Skeletal muscle satellite cell (primary cell): Measurements from ENCODE around the gene PDZD2.
"Not testable (repeated sequence)": the region's sequence is repeated elsewhere in the genome, so short reads cannot be mapped to it uniquely, and the experiment has no call there.

Source experiments
- H3K27me3 ChIP-seq: 2 replicates; pipeline ENCODE4 v1.7.0; 2013; ENCODE audit warnings: low read length; ENCODE audit not compliant: control insufficient read depth, insufficient read depth
- H3K36me3 ChIP-seq: 2 replicates; pipeline ENCODE4 v1.7.0; 2013; ENCODE audit warnings: mild to moderate bottlenecking, control low read depth, low read length; ENCODE audit not compliant: insufficient read depth
- H3K4me1 ChIP-seq: 2 replicates; pipeline ENCODE4 v1.7.0; 2013; ENCODE audit warnings: low read length; ENCODE audit not compliant: control insufficient read depth, insufficient read depth
- H3K4me2 ChIP-seq: 2 replicates; pipeline ENCODE4 v1.7.0; 2013; ENCODE audit warnings: mild to moderate bottlenecking, low read length
- H3K4me3 ChIP-seq: 2 replicates; pipeline ENCODE4 v1.7.0; 2013; ENCODE audit warnings: low read length
- H3K9ac ChIP-seq: 2 replicates; pipeline ENCODE4 v1.7.0; 2013; ENCODE audit warnings: mild to moderate bottlenecking, low read depth, low read length, moderate library complexity
- H3K9me3 ChIP-seq: replicated peaks from 2 replicates; pipeline ENCODE4 v1.7.0; 2013; ENCODE audit warnings: mild to moderate bottlenecking, control low read depth, low read length

The PDZD2 gene

DNA sequence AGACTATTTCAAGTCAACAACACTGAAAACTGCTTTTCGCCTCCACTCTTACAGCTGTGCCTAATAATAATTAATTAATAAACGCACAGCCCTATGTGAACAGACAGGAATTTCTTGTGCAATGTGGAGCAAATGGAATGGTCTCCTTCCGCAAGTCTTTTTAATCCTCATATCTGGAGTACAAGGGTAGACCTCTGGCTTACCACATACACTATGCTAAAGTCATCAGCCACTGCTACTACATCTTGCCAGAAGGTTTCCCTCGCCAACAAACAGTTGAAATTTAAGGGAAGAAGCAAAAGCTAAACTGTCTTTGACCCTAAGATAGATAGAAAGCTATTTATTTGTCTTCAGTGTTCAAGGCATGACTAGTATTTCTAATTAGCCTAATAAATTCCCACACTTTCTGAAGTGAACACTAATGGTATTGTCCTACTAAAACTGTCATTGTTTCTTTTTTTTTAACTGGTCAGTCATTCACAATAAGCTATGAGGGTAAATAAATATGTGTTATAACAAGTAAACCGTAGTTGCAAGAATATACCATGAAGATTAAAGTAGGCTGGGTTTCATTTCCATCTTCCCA is 471.3 kb downstream of the PDZD2 start:
- Histone ChIP-seq H3K27me3 (no peaks in the 10 kb centered on the region), H3K9me3 (no peaks in the 10 kb centered on the region), H3K4me3 (no peak overlapping the region), H3K4me2 (no peak overlapping the region), H3K9ac (no peak overlapping the region), H3K36me3 (peaks cover 57% of the 10 kb centered on the region), H3K4me1 (no peaks in the 10 kb centered on the region)

DNA sequence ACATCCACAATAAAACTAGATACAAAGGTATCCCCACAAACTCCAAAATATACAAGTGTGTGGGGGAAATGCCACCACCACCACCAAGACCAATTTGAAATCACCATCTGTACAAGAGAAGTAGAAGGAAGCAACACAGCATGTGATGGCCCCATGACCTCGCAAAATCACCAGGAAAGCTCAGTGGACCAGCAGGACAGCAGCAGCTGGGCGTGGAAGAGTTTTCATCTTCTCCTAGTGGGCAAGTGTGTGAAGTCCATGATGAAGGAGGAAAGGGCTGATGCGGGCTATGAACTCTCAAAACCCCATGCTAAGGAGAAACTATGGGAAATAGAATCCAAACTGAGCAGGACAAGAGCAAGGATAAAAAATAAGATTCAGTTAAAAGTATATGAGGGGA is 477.1 kb downstream of the PDZD2 start:
- H3K9me3 ChIP-seq, result no peaks in the 10 kb centered on the region
- H3K4me3 ChIP-seq, result no peak overlapping the region
- H3K4me2 ChIP-seq, result no peak overlapping the region
- peaks cover 6% of the 10 kb centered on the region for H3K4me1 ChIP-seq
- H3K27me3 ChIP-seq, result no peaks in the 10 kb centered on the region
- H3K36me3 ChIP-seq, result peaks cover 33% of the 10 kb centered on the region
- H3K9ac ChIP-seq, result no peak overlapping the region

DNA sequence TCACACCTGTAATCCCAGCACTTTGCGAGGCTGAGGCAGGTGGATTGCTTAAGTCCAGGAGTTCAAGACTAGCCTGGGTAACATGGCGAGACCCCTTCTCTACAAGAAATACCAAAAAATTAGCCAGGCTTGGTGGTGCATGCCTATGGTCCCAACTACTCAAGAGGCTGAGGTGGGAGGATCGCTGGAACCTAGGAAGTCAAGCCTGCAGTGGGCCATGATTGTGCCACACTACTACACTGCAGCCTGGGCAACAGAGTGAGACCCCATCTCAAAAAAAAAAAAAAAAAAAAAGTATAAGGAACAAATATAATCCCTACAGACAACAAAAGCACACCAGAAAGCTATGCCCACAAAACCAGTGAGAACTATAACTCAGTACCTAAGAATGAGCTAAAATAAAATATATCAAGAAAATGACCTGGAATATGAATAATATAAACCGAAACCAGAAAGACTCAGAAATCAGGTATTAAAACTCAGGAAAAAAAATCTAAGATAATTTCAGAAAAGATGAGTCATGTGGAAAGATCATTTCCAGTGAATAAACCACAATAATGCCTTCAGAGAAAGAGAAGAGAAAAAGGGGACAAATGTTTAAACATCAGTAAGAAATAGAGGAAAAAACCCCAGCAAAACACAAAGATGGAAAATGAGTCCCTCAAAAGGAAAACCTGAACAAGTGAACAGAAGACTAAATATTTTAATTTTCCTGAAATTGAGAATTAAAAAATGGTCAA is 477.8 kb downstream of the PDZD2 start:
- no peak overlapping the region for H3K9ac ChIP-seq
- no peak overlapping the region for H3K4me3 ChIP-seq
- peaks cover 6% of the 10 kb centered on the region for H3K4me1 ChIP-seq
- H3K27me3 ChIP-seq, result no peaks in the 10 kb centered on the region
- H3K9me3 ChIP-seq, result no peaks in the 10 kb centered on the region
- peaks cover 35% of the 10 kb centered on the region for H3K36me3 ChIP-seq
- H3K4me2 ChIP-seq, result no peak overlapping the region

DNA sequence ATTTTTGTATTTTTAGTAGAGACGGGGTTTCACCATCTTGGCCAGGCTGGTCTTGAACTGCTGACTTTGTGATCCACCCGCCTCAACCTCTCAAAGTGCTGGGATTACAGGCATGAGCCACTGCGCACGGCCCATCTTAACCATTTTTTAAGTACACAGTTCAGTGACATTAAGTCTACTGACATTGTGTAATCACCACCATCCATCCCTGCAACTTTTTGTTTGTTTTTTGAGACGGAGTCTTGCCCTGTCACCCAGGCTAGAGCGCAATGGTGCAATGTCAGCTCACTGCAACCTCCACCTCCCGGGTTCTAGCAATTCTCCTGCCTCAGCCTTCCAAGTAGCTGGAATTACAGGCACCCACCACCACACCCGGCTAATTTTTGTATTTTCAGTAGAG is 480.0 kb downstream of the PDZD2 start:
- H3K4me2 ChIP-seq, H3K4me3 ChIP-seq, H3K9ac ChIP-seq, H3K4me1 ChIP-seq, H3K9me3 ChIP-seq, H3K27me3 ChIP-seq: not testable (repeated sequence)
- H3K36me3 ChIP-seq, result peaks cover 42% of the 10 kb centered on the region

DNA sequence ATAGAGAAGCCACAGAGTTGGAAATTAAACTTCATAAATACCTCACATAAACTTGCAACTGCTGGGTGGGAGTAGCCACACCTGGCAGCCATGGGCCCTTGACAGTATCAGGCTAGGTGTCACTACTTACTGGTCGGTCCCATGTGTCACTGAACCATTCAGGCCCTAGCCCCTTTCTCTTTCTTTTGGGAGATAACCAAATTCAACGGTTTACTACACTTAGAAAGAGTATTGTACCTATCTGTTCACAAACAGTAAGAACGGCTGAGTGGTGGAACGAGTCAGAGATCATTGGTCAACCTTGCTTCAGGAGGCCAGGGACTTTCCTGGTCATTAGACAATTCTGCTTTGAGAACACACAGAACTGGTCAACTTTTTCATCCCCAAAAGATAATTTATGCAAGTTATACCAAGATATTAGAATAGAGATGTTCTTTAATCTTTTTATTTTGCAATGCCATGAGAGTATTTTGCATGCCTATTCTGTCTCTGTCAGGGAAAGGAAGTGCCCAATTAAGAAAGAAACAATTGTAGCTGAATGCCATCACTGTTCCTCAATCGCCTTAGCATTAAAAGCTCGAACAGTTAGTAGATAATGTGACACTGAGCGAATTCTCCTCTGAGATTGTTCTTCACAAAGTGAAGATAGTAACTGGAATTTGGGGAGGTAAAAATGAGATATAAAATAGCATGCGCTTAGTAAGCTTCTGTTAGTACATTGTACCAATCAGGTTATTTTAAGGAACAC is 484.3 kb downstream of the PDZD2 start:
- Histone ChIP-seq H3K9ac (no peak overlapping the region), H3K27me3 (no peaks in the 10 kb centered on the region), H3K4me2 (no peak overlapping the region), H3K4me3 (no peak overlapping the region), H3K36me3 (peaks cover 57% of the 10 kb centered on the region), H3K4me1 (no peaks in the 10 kb centered on the region), H3K9me3 (no peaks in the 10 kb centered on the region)

DNA sequence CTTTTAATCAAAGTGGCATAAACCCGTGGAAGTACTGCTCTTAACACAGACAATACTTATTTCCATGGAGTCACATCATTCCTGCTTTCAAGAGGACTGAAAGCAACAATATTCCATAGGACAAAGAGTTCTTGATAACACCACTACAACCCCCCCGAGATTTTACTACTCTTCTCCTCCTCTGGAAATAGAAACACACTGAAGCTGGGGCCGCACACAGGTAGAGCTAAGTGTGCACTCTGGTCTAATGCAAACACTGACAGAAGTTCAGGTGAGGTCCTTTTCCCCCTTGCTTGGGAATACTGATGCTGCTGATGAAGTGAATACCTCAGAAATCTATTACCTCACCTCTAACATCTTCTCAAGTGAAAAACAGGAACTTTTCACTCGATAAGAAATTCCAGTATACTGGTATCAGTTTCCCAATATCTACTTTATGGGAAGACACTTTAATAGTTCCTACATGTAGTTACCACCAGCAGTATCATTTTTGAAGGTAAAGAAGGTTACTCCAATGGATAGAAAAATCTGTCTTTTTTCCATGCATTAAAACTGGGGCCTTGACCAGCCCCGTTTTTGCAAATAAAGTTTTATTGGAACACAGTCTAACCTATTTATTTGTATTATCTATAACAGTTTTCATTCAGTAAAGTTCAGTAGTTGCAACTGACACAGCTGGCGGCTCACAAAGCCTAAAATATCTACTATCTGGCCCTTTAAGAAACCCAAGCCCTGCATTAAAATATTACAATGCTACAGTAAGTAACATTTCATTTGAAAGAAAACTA is 485.2 kb downstream of the PDZD2 start:
- H3K4me3 ChIP-seq, result no peak overlapping the region
- H3K4me1 ChIP-seq, result no peaks in the 10 kb centered on the region
- H3K9ac ChIP-seq, result no peak overlapping the region
- no peak overlapping the region for H3K4me2 ChIP-seq
- no peaks in the 10 kb centered on the region for H3K27me3 ChIP-seq
- peaks cover 61% of the 10 kb centered on the region for H3K36me3 ChIP-seq
- H3K9me3 ChIP-seq, result no peaks in the 10 kb centered on the region

DNA sequence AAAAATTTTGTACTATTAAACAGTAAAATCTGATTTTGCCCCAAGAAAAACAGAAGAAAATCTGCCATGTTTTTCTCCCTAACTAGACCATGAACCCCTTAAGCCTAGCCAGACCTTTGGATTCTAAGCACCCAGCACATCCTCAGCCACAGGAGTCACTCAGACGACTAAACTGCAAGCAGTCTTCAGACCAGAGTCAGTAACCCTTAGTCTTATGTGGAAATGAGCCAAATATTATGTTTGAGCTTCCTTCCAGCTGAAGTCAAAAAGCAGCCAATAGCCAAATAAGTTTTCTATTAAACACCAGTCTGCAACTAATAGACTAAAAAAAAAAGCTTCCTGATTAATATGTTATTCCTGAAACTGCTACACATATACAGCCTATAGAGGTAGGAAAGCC is 487.8 kb downstream of the PDZD2 start:
- no peak overlapping the region for H3K4me2 ChIP-seq
- no peaks in the 10 kb centered on the region for H3K27me3 ChIP-seq
- no peak overlapping the region for H3K4me3 ChIP-seq
- H3K36me3 ChIP-seq, result peaks cover 56% of the 10 kb centered on the region
- no peak overlapping the region for H3K9ac ChIP-seq
- H3K4me1 ChIP-seq, result peaks cover 2% of the 10 kb centered on the region
- H3K9me3 ChIP-seq, result no peaks in the 10 kb centered on the region

DNA sequence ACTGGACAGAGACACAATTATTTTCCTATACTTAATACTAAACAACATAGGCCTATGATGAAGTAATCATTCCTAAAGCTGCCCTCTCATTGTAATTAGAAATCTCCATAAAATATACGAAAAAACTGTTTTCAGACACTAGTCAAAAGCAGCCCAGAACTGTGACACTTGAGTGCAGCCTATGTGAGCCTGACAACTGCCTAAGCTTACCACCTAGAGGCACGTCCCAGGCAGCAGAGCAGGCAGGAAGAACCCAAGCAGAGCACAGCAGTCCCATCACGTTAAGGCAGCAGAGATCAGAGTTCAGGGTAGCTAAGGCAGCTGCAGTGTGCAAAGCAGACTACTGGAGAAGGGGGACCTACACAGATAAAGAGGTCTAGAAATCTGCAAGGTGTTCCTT is 488.8 kb downstream of the PDZD2 start:
- no peak overlapping the region for H3K9ac ChIP-seq
- no peak overlapping the region for H3K4me3 ChIP-seq
- H3K36me3 ChIP-seq, result peaks cover 50% of the 10 kb centered on the region

DNA sequence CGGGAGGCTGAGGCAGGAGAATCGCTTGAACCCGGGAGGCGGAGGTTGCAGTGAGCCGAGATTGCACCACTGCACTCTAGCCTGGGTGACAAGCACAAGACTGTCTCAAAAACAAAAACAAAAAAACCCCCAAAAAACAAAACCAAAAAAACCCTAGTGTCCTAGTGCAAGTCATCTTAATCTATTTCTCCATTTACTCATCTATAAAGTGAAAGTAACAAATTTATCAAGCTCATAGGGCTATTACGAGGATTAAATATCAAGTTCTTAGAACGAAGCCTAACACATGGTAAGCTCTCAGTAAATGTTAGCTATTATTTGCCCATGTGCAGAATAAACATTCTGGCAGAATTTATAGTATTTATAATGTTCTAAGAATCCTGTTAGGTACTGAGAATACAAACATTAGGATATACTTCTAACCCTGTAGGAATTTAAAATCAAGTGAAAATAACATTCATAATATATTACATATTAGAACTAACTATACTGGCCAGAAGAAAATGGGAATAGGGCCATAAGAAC is 490.2 kb downstream of the PDZD2 start:
- no peak overlapping the region for H3K4me3 ChIP-seq
- H3K27me3 ChIP-seq, result no peaks in the 10 kb centered on the region
- H3K36me3 ChIP-seq, result peaks cover 54% of the 10 kb centered on the region
- no peak overlapping the region for H3K4me2 ChIP-seq
- H3K9ac ChIP-seq, result no peak overlapping the region
- peaks cover 2% of the 10 kb centered on the region for H3K4me1 ChIP-seq
- H3K9me3 ChIP-seq, result no peaks in the 10 kb centered on the region

More for the DNA sequence above, 488.8 kb downstream of the PDZD2 start:
- no peak overlapping the region for H3K4me2 ChIP-seq
- H3K27me3 ChIP-seq, result no peaks in the 10 kb centered on the region
- H3K9me3 ChIP-seq, result no peaks in the 10 kb centered on the region
- H3K4me1 ChIP-seq, result peaks cover 2% of the 10 kb centered on the region

DNA sequence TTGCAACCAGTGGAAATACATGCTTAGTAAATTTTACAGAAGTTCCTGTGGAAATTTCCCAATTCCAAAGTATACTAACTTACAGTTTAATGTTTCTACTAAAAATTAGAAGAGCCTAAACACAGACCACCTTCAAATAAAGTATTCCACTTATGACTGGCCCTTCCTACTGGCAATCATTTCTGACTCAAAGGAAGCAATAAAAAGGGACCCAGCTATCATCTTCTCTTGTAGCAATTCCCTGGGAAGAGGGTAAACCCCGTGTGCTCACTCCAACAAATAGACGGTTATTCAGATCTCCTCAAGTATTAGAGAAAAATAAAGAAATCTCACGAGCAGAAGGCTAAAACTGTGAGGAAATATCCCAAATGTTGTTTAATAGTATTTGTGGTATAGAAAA is 491.9 kb downstream of the PDZD2 start:
- H3K9ac ChIP-seq, result no peak overlapping the region
- H3K4me3 ChIP-seq, result no peak overlapping the region
- no peaks in the 10 kb centered on the region for H3K9me3 ChIP-seq
- no peaks in the 10 kb centered on the region for H3K27me3 ChIP-seq
- H3K36me3 ChIP-seq, result peaks cover 60% of the 10 kb centered on the region
- peaks cover 2% of the 10 kb centered on the region for H3K4me1 ChIP-seq
- H3K4me2 ChIP-seq, result no peak overlapping the region

DNA sequence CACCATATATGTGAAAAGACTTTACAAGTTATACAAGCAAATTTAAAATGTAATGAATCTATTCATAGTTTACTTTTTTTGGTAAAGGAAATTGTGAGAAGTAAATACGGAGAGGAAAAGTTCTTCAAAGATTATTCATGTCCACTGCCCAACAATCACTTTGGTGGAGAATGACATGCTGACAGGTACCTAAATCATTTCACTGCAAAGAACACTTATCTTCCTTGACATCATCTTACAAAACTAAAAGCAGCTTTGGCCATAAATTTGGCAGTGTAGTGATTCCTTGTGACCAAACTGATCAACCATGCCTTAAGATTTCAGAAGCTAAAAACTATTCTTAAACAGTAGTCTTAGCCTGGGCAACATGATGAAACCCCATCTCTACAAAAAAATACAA is 492.7 kb downstream of the PDZD2 start:
- H3K36me3 ChIP-seq, result peaks cover 55% of the 10 kb centered on the region
- H3K4me3 ChIP-seq, result no peak overlapping the region
- H3K4me1 ChIP-seq, result peaks cover 2% of the 10 kb centered on the region
- no peaks in the 10 kb centered on the region for H3K27me3 ChIP-seq
- no peak overlapping the region for H3K4me2 ChIP-seq
- H3K9me3 ChIP-seq, result no peaks in the 10 kb centered on the region
- no peak overlapping the region for H3K9ac ChIP-seq
